A549 (cell line): ENCODE measurements around the gene PRKAR2B. TPM values are rescaled to one million over a fixed set of nuclear protein-coding genes. Genes with fewer than 3 reads are reported as not detected.
"Not testable (repeated sequence)": the region's sequence is repeated elsewhere in the genome, so short reads cannot be mapped to it uniquely, and the experiment has no call there.

Experiments used
- ATAC-seq, 2 experiments: fragments of 200-7000 bp in 1 of 2; fragments of >200 bp in 1 of 2; cut with Nextera tagmentation in 1 of 2; cut with Tn5 transposase in 1 of 2; 3 replicates each; pipeline versions ENCODE4 v1.8.0 to v1.9.1; 2018 to 2020; ENCODE audit warnings: mild to moderate bottlenecking in 1 of 2, moderate library complexity in 1 of 2
- CTCF ChIA-PET: fragments of 300-600 bp; sonication (Branson Sonifier 250); formaldehyde crosslinking; extraction: SDS; loops from one replicate; lab custom pipeline; 2021; ENCODE audit warnings: antibody characterized with exemption, inconsistent platforms; lab: Yijun Ruan, JAX
- POLR2A ChIA-PET: fragments of 350-600 bp; formaldehyde crosslinking; extraction: SDS; loops from one replicate; lab custom pipeline; 2021; ENCODE audit warnings: antibody characterized with exemption, inconsistent platforms; lab: Yijun Ruan, JAX
- DNase-seq, 2 experiments: peaks; one replicate each; pipeline versions ENCODE4 v3.0.0 to v3.0.0-alpha.2; 2011 to 2016; ENCODE audit warnings: low read depth in 1 of 2, low spot score in 1 of 2
- FAIRE-seq: peaks from 2 replicates; lab custom pipeline; 2011; peaks lifted over from hg19 to GRCh38; lab: Jason Lieb, UNC
- H3K27ac ChIP-seq, 2 experiments: fragments of >200 bp; sonication (Bioruptor Twin); formaldehyde crosslinking; 3 replicates each; pipeline ENCODE4 v1.5.1; 2016 to 2017
- H3K4me1 ChIP-seq: fragments of >200 bp; sonication (Bioruptor Twin); formaldehyde crosslinking; 3 replicates; pipeline ENCODE4 v1.6.1; 2016
- H3K4me2 ChIP-seq: fragments of >200 bp; sonication (Bioruptor Twin); formaldehyde crosslinking; 3 replicates; pipeline ENCODE4 v1.6.1; 2016
- H3K4me3 ChIP-seq: fragments of >200 bp; sonication (Bioruptor Twin); formaldehyde crosslinking; 3 replicates; pipeline ENCODE4 v1.5.1; 2016
- H3K9me3 ChIP-seq: fragments of >200 bp; sonication (Bioruptor Twin); formaldehyde crosslinking; 3 replicates; pipeline ENCODE4 v1.6.1; 2016
- CBX2 ChIP-seq: fragments of 200-600 bp; sonication (generic); IDR thresholded peaks from 2 replicates; pipeline ENCODE4 v1.6.1; 2016; ENCODE audit warnings: low read depth, mild to moderate bottlenecking, borderline replicate concordance
- CHD4 ChIP-seq: fragments of 200-600 bp; sonication (generic); IDR thresholded peaks from 2 replicates; pipeline ENCODE4 v1.6.1; 2016; ENCODE audit warnings: antibody characterized with exemption, mild to moderate bottlenecking, borderline replicate concordance
- EP300 ChIP-seq, 2 experiments: fragments of >200 bp; sonication (Bioruptor Twin); formaldehyde crosslinking; IDR thresholded peaks; 2 replicates in 1 of 2; 3 replicates in 1 of 2; pipeline ENCODE4 v1.6.1; 2016 to 2017
- ESRRA ChIP-seq: fragments of 150-350 bp; IDR thresholded peaks from 2 replicates; pipeline ENCODE4 v1.6.1; 2014; ENCODE audit warnings: mild to moderate bottlenecking, low read length, borderline replicate concordance
- FOSL2 ChIP-seq, 2 experiments: fragments of 450-650 bp in 1 of 2; fragments of >200 bp in 1 of 2; sonication (Bioruptor Twin) in 1 of 2; formaldehyde crosslinking; IDR thresholded peaks; 2 replicates each; pipeline versions ENCODE4 v1.5.0 to v1.6.1; 2016 to 2020; ENCODE audit warnings: mild to moderate bottlenecking in 1 of 2, moderate library complexity in 1 of 2
- GATA3 ChIP-seq: IDR thresholded peaks from 2 replicates; pipeline ENCODE4 v1.6.1; 2012; ENCODE audit warnings: borderline replicate concordance
- HOXA7 ChIP-seq: fragments of 250-450 bp; sonication (Bioruptor Pico); IDR thresholded peaks from 2 replicates; pipeline ENCODE4 v1.5.0; 2020; ENCODE audit warnings: mild to moderate bottlenecking, moderate library complexity
- HOXB5 ChIP-seq: fragments of 250-450 bp; sonication (Bioruptor Pico); IDR thresholded peaks from 2 replicates; pipeline ENCODE4 v1.5.0; 2020; ENCODE audit warnings: mild to moderate bottlenecking, moderate library complexity
- MAFK ChIP-seq: fragments of 450-650 bp; IDR thresholded peaks from 2 replicates; pipeline ENCODE4 v1.6.1; 2014; ENCODE audit not compliant: partially characterized antibody
- NFE2L2 ChIP-seq: fragments of 150-350 bp; conservative IDR thresholded peaks from 2 replicates; pipeline ENCODE4 v1.6.1; 2014; ENCODE audit warnings: low read length
- NPAS2 ChIP-seq: fragments of 250-450 bp; sonication (Bioruptor Pico); IDR thresholded peaks from 2 replicates; pipeline ENCODE4 v1.8.0; 2022; ENCODE audit warnings: mild to moderate bottlenecking, moderate library complexity, borderline replicate concordance
- RFX5 ChIP-seq: fragments of 450-650 bp; IDR thresholded peaks from 2 replicates; pipeline ENCODE4 v1.7.1; 2014; ENCODE audit warnings: antibody characterized with exemption, mild to moderate bottlenecking, moderate library complexity
- SREBF2 ChIP-seq: fragments of 450-650 bp; IDR thresholded peaks from 2 replicates; pipeline ENCODE4 v1.6.1; 2014; ENCODE audit warnings: mild to moderate bottlenecking, moderate library complexity
- TP53 ChIP-seq: fragments of 250-450 bp; sonication (Bioruptor Pico); IDR thresholded peaks from 2 replicates; pipeline ENCODE4 v1.5.0; 2021; ENCODE audit warnings: mild to moderate bottlenecking, moderate library complexity
- ZFP36 ChIP-seq: fragments of 450-650 bp; IDR thresholded peaks from 2 replicates; pipeline ENCODE4 v1.6.1; 2014; ENCODE audit warnings: borderline replicate concordance; ENCODE audit not compliant: partially characterized antibody
- ZNF302 ChIP-seq: fragments of 250-450 bp; sonication (Bioruptor Pico); IDR thresholded peaks from 2 replicates; pipeline ENCODE4 v1.9.0; 2021; ENCODE audit warnings: inconsistent platforms, mild to moderate bottlenecking, moderate library complexity
- WGBS: methylation state at CpG from one replicate; pipeline ENCODE4 v1.1.6; 2017; ENCODE audit errors: missing lambda C conversion rate; 5-methylcytosine and 5-hydroxymethylcytosine counted together
- polyA plus RNA-seq, 4 experiments: library from polyadenylated mRNA; depleted of rRNA in 3 of 4; stranded (reverse); fragments of >200 nt; fragmentation: RNase III in 1 of 4; extraction: RNeasy Plus Mini Kit Qiagen cat#74134 plus additional on column Dnase treatment in 1 of 4; gene quantifications; 2 replicates in 3 of 4; 3 replicates in 1 of 4; pipeline ENCODE4 v1.2.3, GENCODE V29; 2011 to 2017
- TF ChIP-seq, protein P1 (sequence below): IDR thresholded peaks from 2 replicates; pipeline ENCODE4 v1.6.1; 2012
- TF ChIP-seq, protein P2 (sequence below): fragments of >200 bp; sonication (Bioruptor Twin); formaldehyde crosslinking; IDR thresholded peaks from 3 replicates; pipeline ENCODE4 v1.5.1; 2016
- TF ChIP-seq, protein P3 (sequence below): fragments of 250-450 bp; sonication (Bioruptor Pico); IDR thresholded peaks from 2 replicates; pipeline ENCODE4 v1.5.0; 2020; ENCODE audit warnings: low read depth, mild to moderate bottlenecking, moderate library complexity
- TF ChIP-seq, protein P4 (sequence below): IDR thresholded peaks from 2 replicates; pipeline ENCODE4 v1.6.1; 2012; ENCODE audit warnings: low read depth, borderline replicate concordance
- TF ChIP-seq, protein P5 (sequence below): fragments of 450-650 bp; IDR thresholded peaks from 2 replicates; pipeline ENCODE4 v1.6.1; 2014; ENCODE audit warnings: antibody characterized with exemption

Gene PRKAR2B
- polyA plus RNA-seq, 2 of the 4 experiments (the other 2 are of a cell fraction) = 3.6 to 4.4 TPM

DNA sequence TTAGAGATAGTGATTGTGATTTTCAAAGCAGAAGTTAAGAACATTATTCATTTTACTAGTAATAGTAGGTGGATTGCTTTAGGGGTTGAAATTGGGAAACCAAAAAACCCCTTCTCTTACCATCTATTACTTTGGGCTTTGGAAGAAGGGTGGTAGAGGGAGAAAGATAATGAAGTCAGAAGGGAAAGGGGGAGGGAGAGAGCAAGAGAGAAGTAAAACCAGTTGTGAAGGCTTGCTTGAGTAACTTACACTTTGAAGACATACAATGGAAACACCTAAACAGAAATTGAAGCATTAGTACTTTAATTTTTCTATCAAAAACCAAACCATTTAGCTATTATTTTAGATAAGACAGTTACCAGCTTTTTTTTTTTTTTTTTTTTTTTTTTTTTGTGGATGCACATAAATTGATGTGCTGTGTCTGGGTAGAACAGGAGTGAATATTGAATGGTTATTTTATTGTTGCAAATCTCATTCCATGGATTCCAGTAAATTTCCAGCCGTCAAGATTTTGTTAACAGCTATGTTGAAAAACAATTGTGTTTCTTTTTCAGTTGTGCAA, 5.5 kb downstream of the PRKAR2B start (continued):
- TF ChIP-seq FOSL2 (IDR thresholded peaks at IDR 0.05) (no peak), FOSL2 (CRISPR knock-in tag; IDR thresholded peaks at IDR 0.05) (no peak), NFE2L2 (no peak)

DNA sequence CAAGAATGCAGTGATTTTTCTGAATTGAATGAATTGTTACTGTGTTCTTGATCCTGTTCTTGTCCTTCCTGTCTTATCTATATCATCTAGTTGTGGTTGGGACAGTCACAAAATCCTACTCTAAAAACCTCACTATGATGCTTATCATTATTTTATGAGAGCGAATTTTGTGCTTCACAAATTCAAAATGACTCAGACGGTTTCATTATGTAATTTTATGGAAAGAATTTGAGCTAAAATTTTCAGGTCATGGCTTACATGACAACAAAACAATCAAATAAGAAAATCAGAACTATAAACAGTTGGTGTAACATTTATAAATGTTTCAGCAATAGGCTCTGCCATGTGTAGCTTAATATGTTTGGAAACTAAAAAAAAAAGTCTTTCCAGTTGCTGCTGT, 6.9 kb downstream of the PRKAR2B start:
- H3K4me3 ChIP-seq = no peak overlapping the region
- ChIA-PET CTCF (no interaction called here), POLR2A (no interaction called here)
- H3K27ac ChIP-seq = no peak overlapping the region
- WGBS = 49% methylated on average over 2 of the region's 2 CpGs
- H3K9me3 ChIP-seq = no peaks in the 10 kb centered on the region
- H3K4me1 ChIP-seq = peaks cover 1% of the 10 kb centered on the region; the same call in 1 of the 3 replicates
- FAIRE-seq (no peak), ATAC-seq (no peak), DNase-seq (no peak)
- H3K4me2 ChIP-seq = no peak overlapping the region
- TF ChIP-seq ESRRA (no peak), EP300 (IDR thresholded peaks at IDR 0.05) (no peak), MAFK (no peak), GATA3 (no peak), TP53 (CRISPR knock-in tag) (no peak), HOXB5 (CRISPR knock-in tag) (no peak), ZNF302 (CRISPR knock-in tag) (no peak), SREBF2 (no peak)

DNA sequence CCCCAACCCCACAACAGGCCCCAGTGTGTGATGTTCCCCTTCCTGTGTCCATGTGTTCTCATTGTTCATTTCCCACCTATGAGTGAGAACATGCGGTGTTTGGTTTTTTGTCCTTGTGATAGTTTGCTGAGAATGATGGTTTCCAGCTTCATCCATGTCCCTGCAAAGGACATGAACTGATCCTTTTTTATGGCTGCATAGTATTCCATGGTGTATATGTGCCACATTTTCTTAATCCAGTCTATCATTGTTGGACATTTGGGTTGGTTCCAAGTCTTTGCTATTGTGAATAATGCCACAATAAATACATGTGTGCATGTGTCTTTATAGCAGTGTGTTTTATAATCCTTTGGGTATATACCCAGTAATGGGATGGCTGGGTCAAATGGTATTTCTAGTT, 10.5 kb downstream of the PRKAR2B start:
- H3K4me3 ChIP-seq, FAIRE-seq, H3K9me3 ChIP-seq, ATAC-seq, CTCF ChIA-PET, DNase-seq, H3K4me2 ChIP-seq, H3K4me1 ChIP-seq, H3K27ac ChIP-seq, POLR2A ChIA-PET: not testable (repeated sequence)
- WGBS = 87% methylated on average over 1 of the region's 1 CpG

DNA sequence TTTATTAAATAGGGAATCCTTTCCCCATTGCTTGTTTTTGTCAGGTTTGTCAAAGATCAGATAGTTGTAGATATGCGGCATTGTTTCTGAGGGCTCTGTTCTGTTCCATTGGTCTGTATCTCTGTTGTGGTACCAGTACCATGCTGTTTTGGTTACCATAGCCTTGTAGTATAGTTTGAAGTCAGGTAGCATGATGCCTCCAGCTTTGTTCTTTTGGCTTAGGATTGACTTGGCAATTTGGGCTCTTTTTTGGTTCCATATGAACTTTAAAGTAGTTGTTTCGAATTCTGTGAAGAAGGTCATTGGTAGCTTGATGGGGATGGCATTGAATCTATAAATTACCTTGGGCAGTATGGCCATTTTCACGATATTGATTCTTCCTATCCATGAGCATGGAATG, 11.6 kb downstream of the PRKAR2B start:
- 63% methylated on average over 3 of the region's 3 CpGs for WGBS
- H3K4me2 ChIP-seq, H3K4me3 ChIP-seq, FAIRE-seq, POLR2A ChIA-PET, H3K9me3 ChIP-seq, ATAC-seq, DNase-seq, H3K27ac ChIP-seq, H3K4me1 ChIP-seq: not testable (repeated sequence)
- CTCF ChIA-PET = interaction anchor here (0.7 kb wide), 1 partner anchor 109 kb away, joined by 3 read pairs; no protein-coding TSS in a partner anchor

DNA sequence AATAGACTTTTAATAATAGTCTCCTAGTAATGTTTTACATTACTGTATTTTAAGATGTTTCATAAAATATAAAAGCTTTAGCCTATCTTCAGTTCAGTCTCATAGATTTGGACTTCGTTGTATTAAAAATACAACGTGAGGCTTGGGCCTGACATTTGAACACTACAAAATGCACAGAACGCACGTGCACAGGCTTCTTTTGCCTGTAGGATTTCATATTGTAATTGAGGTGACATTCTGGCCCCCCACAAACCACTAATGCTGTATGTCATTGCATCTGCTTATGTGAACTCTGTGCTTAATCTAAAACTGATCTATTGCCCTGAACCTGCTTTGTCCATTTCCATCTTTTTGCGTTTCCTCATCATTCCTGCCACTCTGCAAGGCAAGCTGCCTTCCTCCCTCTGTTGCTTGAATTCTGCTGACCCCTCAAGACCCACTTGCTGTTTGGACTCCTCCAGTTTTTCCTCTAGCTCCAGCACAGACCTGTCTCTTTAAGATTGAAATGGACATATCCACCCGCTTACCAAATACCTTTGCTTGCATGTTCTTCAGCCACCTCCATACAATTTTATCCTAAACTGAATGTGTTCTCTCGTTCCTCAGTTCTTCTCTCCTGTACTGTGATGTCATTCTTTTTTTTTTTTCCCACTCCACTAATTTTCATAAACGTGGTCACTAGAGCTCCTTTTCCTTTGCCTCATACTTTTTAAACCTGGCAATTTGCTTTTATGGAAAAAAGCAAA, 12.4 kb downstream of the PRKAR2B start:
- no peak for DNase-seq
- no peak for ATAC-seq
- WGBS = 61% methylated on average over 8 of the region's 8 CpGs
- Histone ChIP-seq H3K4me2 (no peak overlapping the region), H3K27ac (no peak overlapping the region), H3K4me3 (no peak overlapping the region), H3K9me3 (no peaks in the 10 kb centered on the region), H3K4me1 (no peaks in the 10 kb centered on the region)
- POLR2A ChIA-PET = no interaction called here
- CTCF ChIA-PET = interaction anchor here (0.7 to 1.0 kb wide), 4 partner anchors 8 to 110 kb away, joined by 3 read pairs; no protein-coding TSS in a partner anchor
- TF ChIP-seq CHD4 (no peak), HOXB5 (CRISPR knock-in tag) (no peak), ZFP36 (no peak), RFX5 (no peak), CBX2 (no peak), SREBF2 (no peak), NPAS2 (no peak), HOXA7 (CRISPR knock-in tag) (no peak)
- TF ChIP-seq, protein P1, sequence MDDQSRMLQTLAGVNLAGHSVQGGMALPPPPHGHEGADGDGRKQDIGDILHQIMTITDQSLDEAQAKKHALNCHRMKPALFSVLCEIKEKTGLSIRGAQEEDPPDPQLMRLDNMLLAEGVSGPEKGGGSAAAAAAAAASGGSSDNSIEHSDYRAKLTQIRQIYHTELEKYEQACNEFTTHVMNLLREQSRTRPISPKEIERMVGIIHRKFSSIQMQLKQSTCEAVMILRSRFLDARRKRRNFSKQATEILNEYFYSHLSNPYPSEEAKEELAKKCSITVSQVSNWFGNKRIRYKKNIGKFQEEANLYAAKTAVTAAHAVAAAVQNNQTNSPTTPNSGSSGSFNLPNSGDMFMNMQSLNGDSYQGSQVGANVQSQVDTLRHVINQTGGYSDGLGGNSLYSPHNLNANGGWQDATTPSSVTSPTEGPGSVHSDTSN = no peak
- TF ChIP-seq, protein P2, sequence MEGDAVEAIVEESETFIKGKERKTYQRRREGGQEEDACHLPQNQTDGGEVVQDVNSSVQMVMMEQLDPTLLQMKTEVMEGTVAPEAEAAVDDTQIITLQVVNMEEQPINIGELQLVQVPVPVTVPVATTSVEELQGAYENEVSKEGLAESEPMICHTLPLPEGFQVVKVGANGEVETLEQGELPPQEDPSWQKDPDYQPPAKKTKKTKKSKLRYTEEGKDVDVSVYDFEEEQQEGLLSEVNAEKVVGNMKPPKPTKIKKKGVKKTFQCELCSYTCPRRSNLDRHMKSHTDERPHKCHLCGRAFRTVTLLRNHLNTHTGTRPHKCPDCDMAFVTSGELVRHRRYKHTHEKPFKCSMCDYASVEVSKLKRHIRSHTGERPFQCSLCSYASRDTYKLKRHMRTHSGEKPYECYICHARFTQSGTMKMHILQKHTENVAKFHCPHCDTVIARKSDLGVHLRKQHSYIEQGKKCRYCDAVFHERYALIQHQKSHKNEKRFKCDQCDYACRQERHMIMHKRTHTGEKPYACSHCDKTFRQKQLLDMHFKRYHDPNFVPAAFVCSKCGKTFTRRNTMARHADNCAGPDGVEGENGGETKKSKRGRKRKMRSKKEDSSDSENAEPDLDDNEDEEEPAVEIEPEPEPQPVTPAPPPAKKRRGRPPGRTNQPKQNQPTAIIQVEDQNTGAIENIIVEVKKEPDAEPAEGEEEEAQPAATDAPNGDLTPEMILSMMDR = no peak
- TF ChIP-seq, protein P3, sequence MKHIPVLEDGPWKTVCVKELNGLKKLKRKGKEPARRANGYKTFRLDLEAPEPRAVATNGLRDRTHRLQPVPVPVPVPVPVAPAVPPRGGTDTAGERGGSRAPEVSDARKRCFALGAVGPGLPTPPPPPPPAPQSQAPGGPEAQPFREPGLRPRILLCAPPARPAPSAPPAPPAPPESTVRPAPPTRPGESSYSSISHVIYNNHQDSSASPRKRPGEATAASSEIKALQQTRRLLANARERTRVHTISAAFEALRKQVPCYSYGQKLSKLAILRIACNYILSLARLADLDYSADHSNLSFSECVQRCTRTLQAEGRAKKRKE (CRISPR knock-in tag) = no peak
- TF ChIP-seq, protein P4, sequence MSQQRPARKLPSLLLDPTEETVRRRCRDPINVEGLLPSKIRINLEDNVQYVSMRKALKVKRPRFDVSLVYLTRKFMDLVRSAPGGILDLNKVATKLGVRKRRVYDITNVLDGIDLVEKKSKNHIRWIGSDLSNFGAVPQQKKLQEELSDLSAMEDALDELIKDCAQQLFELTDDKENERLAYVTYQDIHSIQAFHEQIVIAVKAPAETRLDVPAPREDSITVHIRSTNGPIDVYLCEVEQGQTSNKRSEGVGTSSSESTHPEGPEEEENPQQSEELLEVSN = no peak
- TF ChIP-seq, protein P5, sequence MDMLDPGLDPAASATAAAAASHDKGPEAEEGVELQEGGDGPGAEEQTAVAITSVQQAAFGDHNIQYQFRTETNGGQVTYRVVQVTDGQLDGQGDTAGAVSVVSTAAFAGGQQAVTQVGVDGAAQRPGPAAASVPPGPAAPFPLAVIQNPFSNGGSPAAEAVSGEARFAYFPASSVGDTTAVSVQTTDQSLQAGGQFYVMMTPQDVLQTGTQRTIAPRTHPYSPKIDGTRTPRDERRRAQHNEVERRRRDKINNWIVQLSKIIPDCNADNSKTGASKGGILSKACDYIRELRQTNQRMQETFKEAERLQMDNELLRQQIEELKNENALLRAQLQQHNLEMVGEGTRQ = no peak
- FAIRE-seq = no peak
